Astrocyte (in vitro differentiated cells and primary cell): ENCODE data around the gene FGD2. TPM values are rescaled to one million over a fixed set of nuclear protein-coding genes. Genes with fewer than 3 reads are reported as not detected.

Experiments used
- DNase-seq: peaks from one replicate; pipeline ENCODE4 v3.0.0-alpha.2; 2010; ENCODE audit warnings: low read depth
- FAIRE-seq: peaks from 2 replicates; lab custom pipeline; 2011; peaks lifted over from hg19 to GRCh38; lab: Jason Lieb, UNC
- H2AFZ ChIP-seq: 2 replicates; pipeline ENCODE4 v1.6.0; 2012; ENCODE audit warnings: low read depth, low read length, inconsistent platforms
- H3K27ac ChIP-seq: 2 replicates; pipeline ENCODE4 v1.5.1; 2011; ENCODE audit warnings: low read depth, low read length, inconsistent platforms
- H3K27me3 ChIP-seq: 2 replicates; pipeline ENCODE4 v1.6.0; 2011; ENCODE audit warnings: low read length, inconsistent platforms; ENCODE audit not compliant: insufficient read depth
- H3K36me3 ChIP-seq: 2 replicates; pipeline ENCODE4 v1.5.1; 2011; ENCODE audit warnings: low read length, inconsistent platforms; ENCODE audit not compliant: insufficient read depth
- H3K4me1 ChIP-seq: 2 replicates; pipeline ENCODE4 v1.5.1; 2011; ENCODE audit warnings: low read length, inconsistent platforms; ENCODE audit not compliant: insufficient read depth
- H3K4me2 ChIP-seq: 2 replicates; pipeline ENCODE4 v1.6.0; 2012; ENCODE audit warnings: low read length, inconsistent platforms
- H3K4me3 ChIP-seq: 2 replicates; pipeline ENCODE4 v1.5.1; 2011; ENCODE audit warnings: low read depth, mild to moderate bottlenecking, low read length, inconsistent platforms; ENCODE audit not compliant: insufficient read depth
- H3K79me2 ChIP-seq: 2 replicates; pipeline ENCODE4 v1.6.0; 2012; ENCODE audit warnings: mild to moderate bottlenecking, low read length, inconsistent platforms; ENCODE audit not compliant: insufficient read depth
- H3K9ac ChIP-seq: 2 replicates; pipeline ENCODE4 v1.6.0; 2012; ENCODE audit warnings: mild to moderate bottlenecking, low read length, inconsistent platforms
- H3K9me3 ChIP-seq: 2 replicates; pipeline ENCODE4 v1.5.1; 2012; ENCODE audit warnings: low read depth, mild to moderate bottlenecking, low read length, inconsistent platforms; ENCODE audit not compliant: insufficient read depth
- H4K20me1 ChIP-seq: 2 replicates; pipeline ENCODE4 v1.6.0; 2012; ENCODE audit warnings: low read length, inconsistent platforms; ENCODE audit not compliant: insufficient read depth
- H3K27ac Mint-ChIP-seq: one replicate; pipeline ENCODE4 v1.8.0; 2021; ENCODE audit warnings: mild to moderate bottlenecking, mixed read lengths; ENCODE audit not compliant: unreplicated experiment
- H3K27me3 Mint-ChIP-seq: one replicate; pipeline ENCODE4 v1.8.0; 2021; ENCODE audit warnings: low read depth, mixed read lengths; ENCODE audit not compliant: unreplicated experiment
- H3K36me3 Mint-ChIP-seq: one replicate; pipeline ENCODE4 v1.8.0; 2021; ENCODE audit warnings: low read depth, mixed read lengths; ENCODE audit not compliant: unreplicated experiment
- H3K4me1 Mint-ChIP-seq: one replicate; pipeline ENCODE4 v1.8.0; 2021; ENCODE audit warnings: low read depth, mixed read lengths; ENCODE audit not compliant: unreplicated experiment
- H3K4me3 Mint-ChIP-seq: one replicate; pipeline ENCODE4 v1.8.0; 2021; ENCODE audit warnings: mild to moderate bottlenecking, moderate library complexity, mixed read lengths; ENCODE audit not compliant: unreplicated experiment
- H3K9me3 Mint-ChIP-seq: one replicate; pipeline ENCODE4 v1.8.0; 2021; ENCODE audit warnings: mild to moderate bottlenecking, mixed read lengths; ENCODE audit not compliant: unreplicated experiment
- EZH2 ChIP-seq: IDR thresholded peaks from 2 replicates; pipeline ENCODE4 v1.6.1; 2012; ENCODE audit warnings: mild to moderate bottlenecking, low read length, inconsistent platforms; ENCODE audit not compliant: insufficient read depth
- total RNA-seq: library from RNA; stranded (reverse); gene quantifications from 2 replicates; pipeline ENCODE4 v1.2.1, GENCODE V29; 2021
- TF ChIP-seq, protein P1 (sequence below): IDR thresholded peaks from 2 replicates; pipeline ENCODE4 v1.5.1; 2011; ENCODE audit warnings: low read depth, mild to moderate bottlenecking, inconsistent platforms, low read length, moderate library complexity; ENCODE audit not compliant: insufficient read depth

Gene FGD2
- total RNA-seq, 1 donor from 2014 or later = not detected

DNA sequence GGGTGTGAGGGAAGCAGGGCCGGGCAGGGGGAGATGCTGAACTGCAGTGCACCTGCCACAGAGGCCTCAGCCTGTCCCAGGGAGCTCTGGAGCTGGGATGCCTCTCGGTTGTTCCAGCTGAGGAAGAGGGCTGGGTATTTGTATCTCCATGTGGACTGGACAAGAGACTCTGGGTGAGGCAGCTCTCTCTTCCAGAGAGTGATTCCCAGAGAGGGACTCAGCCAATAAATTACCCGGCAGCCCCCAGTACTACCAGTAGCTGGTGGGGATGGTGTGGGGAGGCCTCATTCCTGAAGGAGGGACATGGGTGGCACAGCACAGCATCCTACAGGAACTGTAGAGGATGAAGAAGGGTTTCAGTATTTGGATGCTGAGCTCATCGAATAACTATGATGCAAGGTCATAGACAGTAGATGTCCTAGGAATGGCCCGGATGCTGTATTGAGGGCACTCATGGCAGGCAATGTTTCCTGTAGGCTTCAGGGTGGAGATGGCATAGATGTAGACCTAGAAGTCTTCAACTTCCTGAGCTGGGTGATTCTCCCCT lies 1.4 kb downstream of the FGD2 start:
- H3K79me2 ChIP-seq = no peaks in the 10 kb centered on the region
- TF ChIP-seq EZH2 = no peak
- TF ChIP-seq, protein P1, sequence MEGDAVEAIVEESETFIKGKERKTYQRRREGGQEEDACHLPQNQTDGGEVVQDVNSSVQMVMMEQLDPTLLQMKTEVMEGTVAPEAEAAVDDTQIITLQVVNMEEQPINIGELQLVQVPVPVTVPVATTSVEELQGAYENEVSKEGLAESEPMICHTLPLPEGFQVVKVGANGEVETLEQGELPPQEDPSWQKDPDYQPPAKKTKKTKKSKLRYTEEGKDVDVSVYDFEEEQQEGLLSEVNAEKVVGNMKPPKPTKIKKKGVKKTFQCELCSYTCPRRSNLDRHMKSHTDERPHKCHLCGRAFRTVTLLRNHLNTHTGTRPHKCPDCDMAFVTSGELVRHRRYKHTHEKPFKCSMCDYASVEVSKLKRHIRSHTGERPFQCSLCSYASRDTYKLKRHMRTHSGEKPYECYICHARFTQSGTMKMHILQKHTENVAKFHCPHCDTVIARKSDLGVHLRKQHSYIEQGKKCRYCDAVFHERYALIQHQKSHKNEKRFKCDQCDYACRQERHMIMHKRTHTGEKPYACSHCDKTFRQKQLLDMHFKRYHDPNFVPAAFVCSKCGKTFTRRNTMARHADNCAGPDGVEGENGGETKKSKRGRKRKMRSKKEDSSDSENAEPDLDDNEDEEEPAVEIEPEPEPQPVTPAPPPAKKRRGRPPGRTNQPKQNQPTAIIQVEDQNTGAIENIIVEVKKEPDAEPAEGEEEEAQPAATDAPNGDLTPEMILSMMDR = no peak
- no peak overlapping the region for H3K27ac ChIP-seq
- H4K20me1 ChIP-seq = no peaks in the 10 kb centered on the region
- no peak overlapping the region for H3K9ac ChIP-seq
- H3K27ac Mint-ChIP-seq = no peak overlapping the region
- no peaks in the 10 kb centered on the region for H3K36me3 ChIP-seq
- DNase-seq (peak; percentile 37), FAIRE-seq (no peak)
- no peaks in the 10 kb centered on the region for H3K9me3 Mint-ChIP-seq
- H3K9me3 ChIP-seq = no peaks in the 10 kb centered on the region
- H3K27me3 Mint-ChIP-seq = peaks cover 8% of the 10 kb centered on the region
- peaks cover 1% of the 10 kb centered on the region for H3K4me1 Mint-ChIP-seq
- no peak overlapping the region for H2AFZ ChIP-seq
- H3K4me3 Mint-ChIP-seq = no peak overlapping the region
- peaks cover 2% of the 10 kb centered on the region for H3K36me3 Mint-ChIP-seq
- no peak overlapping the region for H3K4me3 ChIP-seq
- H3K4me2 ChIP-seq = no peak overlapping the region
- peaks cover 3% of the 10 kb centered on the region for H3K27me3 ChIP-seq
- H3K4me1 ChIP-seq = no peaks in the 10 kb centered on the region

DNA sequence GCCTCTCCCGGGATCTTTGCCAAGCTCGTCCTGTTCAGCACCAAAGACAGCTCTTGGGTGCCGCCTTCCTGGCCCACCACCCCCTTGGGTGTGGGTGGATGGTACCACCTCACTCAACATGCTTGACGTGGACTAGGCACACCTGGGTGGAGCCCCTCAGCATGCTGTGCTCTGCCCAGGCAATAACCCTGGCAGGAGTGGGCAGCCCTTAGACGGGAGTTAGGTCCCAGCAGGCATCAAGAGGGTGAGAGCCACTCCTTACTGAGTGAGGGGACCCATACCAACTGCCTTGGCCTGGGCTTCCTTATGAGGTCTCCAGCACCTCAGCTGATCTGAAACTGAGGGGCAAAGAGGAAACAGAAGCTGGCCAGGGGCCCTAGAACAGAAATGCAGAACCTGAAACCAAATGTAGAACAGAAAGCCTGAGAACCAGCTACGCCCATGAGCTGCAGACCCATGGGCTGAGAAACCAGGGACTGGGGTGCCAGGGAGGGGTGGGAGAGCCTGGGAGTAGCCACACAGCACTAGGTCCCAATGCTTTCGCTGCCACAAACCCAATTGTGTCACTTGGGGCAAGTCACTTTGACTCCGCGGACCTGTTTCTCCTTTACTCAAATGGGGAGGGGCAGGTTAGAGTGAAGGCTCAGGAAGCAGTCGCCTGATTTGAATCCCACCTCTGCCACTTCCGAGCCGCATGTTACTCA lies 2.0 kb downstream of the FGD2 start:
- Histone ChIP-seq H3K4me3 (no peak overlapping the region), H3K9ac (no peak overlapping the region), H2AFZ (no peak overlapping the region), H3K9me3 (no peaks in the 10 kb centered on the region), H3K4me1 (no peaks in the 10 kb centered on the region), H3K27me3 (peaks cover 3% of the 10 kb centered on the region), H3K79me2 (no peaks in the 10 kb centered on the region), H4K20me1 (no peaks in the 10 kb centered on the region), H3K4me2 (no peak overlapping the region), H3K27ac (no peak overlapping the region), H3K36me3 (no peaks in the 10 kb centered on the region)
- Mint-ChIP-seq H3K36me3 (peaks cover 2% of the 10 kb centered on the region), H3K27me3 (peaks cover 3% of the 10 kb centered on the region), H3K27ac (no peak overlapping the region), H3K4me3 (no peak overlapping the region), H3K4me1 (peaks cover 1% of the 10 kb centered on the region), H3K9me3 (no peaks in the 10 kb centered on the region)
- FAIRE-seq (no peak), DNase-seq (no peak)
- TF ChIP-seq, protein P1 = no peak
- no peak for TF ChIP-seq EZH2
